HS-27A (cell line): ENCODE results near the gene GPBP1.
A peak's percentile ranks its signal among the peaks of the same experiment; 100 is the strongest.
"Not testable (repeated sequence)": the region's sequence is repeated elsewhere in the genome, so short reads cannot be mapped to it uniquely, and the experiment has no call there.

Source experiments
- DNase-seq: peaks from one replicate; pipeline ENCODE4 v3.0.0-alpha.2; 2012; ENCODE audit warnings: low read depth, missing footprints

Gene GPBP1

DNA sequence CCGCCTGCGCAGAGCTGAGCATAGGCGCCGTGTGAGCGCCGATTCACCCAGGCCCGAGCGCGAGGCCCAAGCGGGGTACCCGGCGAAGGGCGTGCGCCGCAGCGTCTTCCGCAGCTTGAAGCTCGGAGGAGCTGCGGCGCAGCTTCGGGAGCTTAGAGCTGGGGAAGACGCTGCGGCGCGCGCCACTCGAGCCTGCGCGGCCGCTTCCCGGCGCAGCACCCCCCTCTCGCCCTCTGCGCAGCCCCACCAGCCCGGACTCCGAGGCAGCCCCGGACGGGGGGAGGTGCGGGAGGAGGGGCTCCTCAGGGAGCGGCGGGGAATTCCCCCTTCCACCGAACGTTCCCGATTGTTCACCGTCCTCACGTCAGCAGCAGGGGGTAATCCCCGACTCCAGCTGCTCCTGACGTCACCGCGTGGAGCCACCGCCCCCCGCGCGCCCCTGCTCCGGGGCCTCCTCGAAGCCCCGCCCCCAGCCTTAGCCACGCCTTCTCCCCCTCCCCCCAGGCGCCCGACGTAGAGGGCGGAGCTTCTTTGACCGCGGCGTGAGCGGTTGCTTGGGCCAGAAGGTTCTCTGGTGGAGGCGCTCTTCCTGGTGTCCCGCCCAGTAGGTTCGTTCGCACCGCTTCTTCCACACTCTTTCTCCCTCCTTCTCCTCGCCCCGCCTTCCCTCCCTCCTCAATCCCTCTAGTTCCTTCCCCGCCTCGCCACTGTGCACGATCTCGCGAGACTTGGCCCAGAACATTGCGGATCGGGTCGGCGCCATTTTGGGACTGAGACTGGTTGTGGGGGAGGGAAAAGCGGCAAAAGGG lies at the start of gene GPBP1:
Gene GPBP1, plus strand, starts transcription at position 741 of the 809 bp plus-strand sequence. CDS start 40,072 bp downstream, outside the sequence.
- DNase-seq, result peak; percentile 83

DNA sequence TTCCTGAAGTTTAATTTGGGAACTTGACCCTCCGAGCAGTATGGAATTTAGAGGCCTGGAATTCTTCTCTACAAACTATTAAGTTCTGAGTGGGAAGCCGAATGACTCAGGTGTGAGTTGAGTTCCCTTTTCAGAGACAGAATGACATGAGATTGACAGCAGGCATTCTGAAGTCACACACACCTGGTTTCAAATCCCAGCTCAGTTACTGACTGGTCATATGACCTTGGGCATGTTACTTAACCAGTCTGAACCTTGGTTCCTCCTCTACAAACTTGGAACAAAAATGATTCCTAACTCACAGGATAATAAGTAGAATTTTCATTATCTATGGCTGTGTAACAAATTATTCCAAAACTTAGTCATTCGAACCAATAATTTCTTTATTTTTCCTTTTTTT lies 45.5 kb upstream of the GPBP1 start:
- no peak for DNase-seq

- no peak for DNase-seq
These were observed 40.3 kb upstream of the GPBP1 start for GRCh38 chr5:57133574-57133973.

- DNase-seq, result no peak
These were observed 36.5 kb upstream of the GPBP1 start for GRCh38 chr5:57137401-57137800.

DNA sequence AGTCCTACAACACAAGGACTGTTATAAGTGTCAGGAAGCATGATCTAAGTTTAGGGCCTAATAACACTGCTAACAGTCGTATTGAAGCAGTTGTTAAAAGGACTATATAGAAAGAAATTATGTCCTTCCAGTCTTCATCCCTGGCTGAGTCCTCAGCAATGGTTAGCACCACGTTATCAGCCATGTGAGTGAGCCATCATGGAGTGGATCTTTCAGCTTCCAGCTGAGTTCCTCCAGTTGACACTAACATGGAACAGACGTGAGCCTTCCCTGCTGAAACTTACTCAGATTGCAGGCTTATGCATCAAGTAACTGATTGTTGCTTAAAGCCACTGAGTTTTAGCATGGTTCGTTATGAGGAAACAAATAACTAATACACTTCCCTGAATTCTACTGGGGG lies 21.5 kb upstream of the GPBP1 start:
- no peak for DNase-seq

GRCh38 chr5:57155033-57155432 lies 18.8 kb upstream of the GPBP1 start:
- no peak for DNase-seq

GRCh38 chr5:57157131-57157530 lies 16.7 kb upstream of the GPBP1 start:
- no peak for DNase-seq

DNA sequence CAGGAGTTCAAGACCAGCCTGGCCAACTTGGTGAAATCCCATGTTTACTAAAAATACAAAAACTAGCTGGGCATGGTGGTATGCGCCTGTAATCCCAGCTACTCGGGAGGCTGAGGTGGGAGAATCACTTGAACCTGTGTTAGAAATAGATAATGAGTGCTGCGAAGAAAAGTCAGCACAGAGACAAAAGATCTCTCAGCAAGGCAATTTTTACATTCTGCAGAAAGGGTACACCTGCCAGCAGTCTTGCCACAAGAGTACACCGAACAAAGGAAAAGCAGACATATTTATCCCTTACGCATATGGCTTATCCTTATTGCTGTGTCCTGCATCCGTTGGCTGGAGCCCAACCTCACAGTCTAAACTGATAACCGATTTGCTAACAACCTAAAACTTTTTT lies 16.2 kb upstream of the GPBP1 start:
- no peak for DNase-seq

DNA sequence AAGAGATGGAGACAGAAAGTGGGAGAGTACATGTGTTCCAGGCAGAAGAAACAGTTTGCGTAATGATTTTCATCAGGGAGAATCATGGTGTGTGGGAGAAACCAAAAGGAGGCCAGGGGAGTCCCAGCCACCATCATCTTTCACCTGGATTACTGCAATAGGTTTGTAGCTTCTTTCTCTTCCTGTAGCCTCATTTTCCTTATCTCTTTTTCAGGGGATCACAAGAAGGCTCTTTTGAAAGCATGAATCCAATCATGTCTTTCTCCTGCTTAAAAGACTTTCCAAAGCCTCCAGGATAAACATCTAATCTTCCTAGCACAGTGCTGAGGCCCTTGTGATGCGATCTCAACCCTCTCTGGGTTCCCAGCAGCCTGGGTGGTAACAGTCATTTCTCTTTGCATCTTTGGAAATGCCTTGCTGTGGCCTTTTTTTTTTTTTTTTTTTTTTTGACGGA lies 10.3 kb upstream of the GPBP1 start:
- no peak for DNase-seq

DNA sequence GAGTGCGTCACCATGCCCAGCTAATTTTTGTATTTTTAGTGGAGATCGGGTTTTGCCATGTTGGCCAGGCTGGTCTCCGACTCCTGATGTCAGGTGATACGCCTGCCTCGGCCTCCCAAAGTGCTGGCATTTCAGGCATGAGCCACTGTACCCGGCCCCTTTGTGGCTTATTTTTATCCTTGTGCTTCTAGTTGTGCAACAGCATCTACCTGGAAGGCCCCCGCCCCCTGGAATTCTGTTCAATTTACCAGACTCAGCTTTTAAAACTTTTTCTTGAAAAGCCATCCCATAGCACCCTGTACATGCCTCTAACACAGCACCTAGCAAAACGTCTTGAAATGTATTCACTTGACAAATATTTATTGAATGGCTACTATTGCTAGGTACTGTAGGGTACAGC lies 9.7 kb upstream of the GPBP1 start:
- no peak for DNase-seq

GRCh38 chr5:57165171-57165570 lies 8.7 kb upstream of the GPBP1 start:
- not testable (repeated sequence) for DNase-seq

DNA sequence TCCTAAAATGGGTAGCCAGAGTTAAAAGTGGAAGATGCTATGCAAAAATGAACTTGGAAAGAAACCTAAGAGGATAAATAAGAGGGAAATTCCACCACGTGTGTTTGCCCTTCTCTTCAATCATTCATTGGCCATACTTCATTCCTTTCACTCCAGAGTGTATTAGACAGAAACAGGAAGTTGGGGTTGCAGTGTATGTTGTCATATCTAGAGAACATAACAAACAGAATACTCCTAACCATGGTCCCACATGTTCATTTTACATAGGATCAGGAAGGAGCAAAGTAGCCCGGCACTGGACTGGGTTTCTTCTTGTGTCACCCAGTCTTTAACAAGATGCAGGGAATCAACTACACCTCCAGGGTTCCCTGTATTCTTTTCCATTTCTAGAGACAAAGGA lies 7.6 kb upstream of the GPBP1 start:
- DNase-seq, result no peak

GRCh38 chr5:57167201-57167600 lies 6.7 kb upstream of the GPBP1 start:
- no peak for DNase-seq

DNA sequence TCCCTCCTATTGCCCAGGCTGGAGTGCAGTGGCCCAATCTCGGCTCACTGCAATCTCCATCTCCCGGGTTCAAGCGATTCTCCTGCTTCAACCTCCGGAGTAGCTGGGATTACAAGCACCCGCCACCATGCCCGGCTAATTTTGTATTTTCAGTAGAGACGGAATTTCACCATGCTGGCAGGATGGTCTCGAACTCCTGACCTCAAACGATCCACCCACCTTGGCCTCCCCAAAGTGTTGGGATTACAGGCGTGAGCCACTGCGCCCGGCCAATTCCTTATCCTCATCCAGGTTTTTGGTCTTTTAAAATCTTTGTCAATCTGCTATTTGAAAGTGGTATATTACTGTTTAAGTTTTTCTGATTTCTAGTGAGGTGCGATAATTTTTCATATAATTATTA lies 3.7 kb upstream of the GPBP1 start:
- not testable (repeated sequence) for DNase-seq

- DNase-seq, result no peak
These were observed 1.9 kb upstream of the GPBP1 start for GRCh38 chr5:57171816-57172465.

DNA sequence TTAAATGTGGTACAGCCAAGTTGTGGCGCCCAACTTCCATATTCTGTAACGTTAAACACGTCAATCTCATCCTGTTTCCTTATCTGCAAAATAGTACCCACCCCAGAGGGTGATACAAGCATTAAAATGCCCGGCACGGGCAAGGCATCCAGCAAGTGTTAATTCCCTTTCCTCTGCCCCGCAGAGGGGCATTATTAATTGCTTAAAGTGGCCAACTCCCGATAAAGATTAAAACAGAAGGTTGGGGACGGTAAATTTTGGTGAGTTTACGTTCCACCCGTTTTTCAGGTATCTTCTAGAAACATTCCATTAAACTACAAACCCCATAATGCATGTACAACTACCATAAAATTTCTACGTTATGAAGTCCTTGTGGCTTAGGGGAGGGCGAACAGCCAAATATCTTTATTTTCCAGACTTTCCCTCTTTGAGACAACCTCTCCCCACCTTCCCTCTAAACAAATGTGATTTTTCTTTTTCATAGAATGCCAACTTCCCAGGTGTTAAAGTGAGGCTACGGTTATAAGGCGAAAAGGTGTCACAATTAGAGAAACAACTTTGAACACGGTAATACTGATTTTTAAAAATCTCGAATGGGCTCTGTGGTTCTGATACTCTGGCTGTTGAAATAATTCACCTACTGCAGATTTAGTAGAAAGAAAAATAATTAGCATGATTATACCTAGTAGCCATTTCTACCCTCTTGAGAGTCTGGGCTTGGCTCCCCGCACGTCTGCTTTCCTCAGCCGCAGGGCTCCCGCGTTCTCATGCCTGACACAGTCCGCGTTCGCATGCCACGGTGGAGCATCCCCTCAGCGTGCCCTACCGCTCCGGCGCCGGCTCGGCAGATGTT lies 1.2 kb upstream of the GPBP1 start:
- DNase-seq, result no peak

- no peak for DNase-seq
These were observed 450 bp downstream of the GPBP1 start for GRCh38 chr5:57174128-57174889.

DNA sequence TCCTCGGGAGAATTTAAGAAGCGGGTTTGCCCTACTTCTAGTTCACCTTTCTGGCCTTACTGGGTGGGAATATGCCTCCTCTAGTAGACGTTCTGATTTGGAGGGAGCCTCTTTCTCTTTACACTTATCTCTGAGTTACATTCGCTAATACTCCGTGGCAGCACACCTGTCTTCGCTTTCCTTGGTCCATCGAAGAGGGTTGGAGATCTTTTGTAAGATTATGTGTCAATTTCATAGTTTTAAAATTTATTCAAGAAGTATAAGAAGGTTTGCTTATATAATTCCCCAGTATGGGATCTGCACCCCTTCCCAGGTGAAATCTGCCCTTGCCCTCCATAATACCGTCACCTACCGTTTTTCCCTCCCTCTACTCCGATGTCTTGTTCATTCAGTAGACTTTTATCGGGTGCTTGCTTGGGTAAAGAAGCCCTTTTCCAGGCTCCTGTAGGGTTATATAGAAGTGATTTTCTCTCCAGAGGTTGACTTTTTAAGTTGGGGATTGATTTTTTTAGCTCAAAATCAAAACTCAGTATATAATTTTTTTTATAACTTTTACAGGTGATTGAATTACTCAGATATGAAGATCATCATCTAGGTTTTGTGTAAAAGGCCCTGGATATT lies 1.1 kb downstream of the GPBP1 start:
- DNase-seq, result no peak

- DNase-seq, result no peak
These were observed 1.9 kb downstream of the GPBP1 start for GRCh38 chr5:57175551-57176309.

DNA sequence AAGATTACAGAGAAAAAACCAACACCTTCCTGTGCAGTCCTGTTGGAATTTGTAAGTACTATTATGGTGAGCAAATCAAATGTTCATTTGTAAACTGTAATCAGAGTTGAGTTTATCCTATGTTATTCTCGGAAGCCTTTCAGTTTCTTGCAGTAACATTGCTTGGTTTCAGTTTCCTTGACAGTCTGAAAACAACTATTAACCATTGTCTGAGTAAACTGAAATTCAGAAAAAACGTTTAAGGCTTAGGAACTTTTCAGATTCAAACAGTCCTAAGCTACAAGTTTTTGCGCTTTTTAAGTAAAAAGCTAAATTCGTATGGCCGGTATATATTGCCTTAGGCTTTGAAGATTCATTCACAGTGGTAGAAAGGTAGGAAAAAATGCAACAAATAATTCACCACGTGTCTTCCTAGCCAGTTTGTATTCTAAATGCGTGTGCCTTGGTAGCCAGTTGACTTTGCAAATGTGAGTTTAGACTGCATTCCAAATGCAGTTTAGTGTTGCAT lies 2.5 kb downstream of the GPBP1 start:
- DNase-seq, result no peak
